MG63 (cell line): ENCODE results near the gene CDKN2B-AS1. TPM values are rescaled to one million over a fixed set of nuclear protein-coding genes. Genes with fewer than 3 reads are reported as not detected.
"Not testable (repeated sequence)": the region's sequence is repeated elsewhere in the genome, so short reads cannot be mapped to it uniquely, and the experiment has no call there.

Experiments
- DNase-seq: peaks from one replicate; pipeline ENCODE4 v3.0.0-alpha.2; 2020
- H3K27me3 ChIP-seq: fragments of 250-450 bp; sonication (Bioruptor Pico); 2 replicates; pipeline ENCODE4 v1.5.1; 2020; ENCODE audit warnings: mild to moderate bottlenecking, moderate library complexity
- H3K36me3 ChIP-seq: fragments of 250-450 bp; sonication (Bioruptor Pico); 2 replicates; pipeline ENCODE4 v1.5.1; 2020; ENCODE audit warnings: mild to moderate bottlenecking, moderate library complexity
- H3K4me3 ChIP-seq: fragments of 250-450 bp; sonication (Bioruptor Pico); 2 replicates; pipeline ENCODE4 v1.5.1; 2020; ENCODE audit warnings: mild to moderate bottlenecking, moderate library complexity
- H3K9me3 ChIP-seq: fragments of 250-450 bp; sonication (Bioruptor Pico); 2 replicates; pipeline ENCODE4 v1.5.1; 2020; ENCODE audit warnings: mild to moderate bottlenecking, moderate library complexity
- total RNA-seq: library from RNA; depleted of rRNA; stranded (reverse); fragments of >200 nt; shearing (Covaris generic); gene quantifications from 2 replicates; pipeline ENCODE4 v1.2.3, GENCODE V29; 2014; ENCODE audit warnings: low replicate concordance; rRNA removed

The CDKN2B-AS1 gene
- total RNA-seq: not detected in 2 replicates

DNA sequence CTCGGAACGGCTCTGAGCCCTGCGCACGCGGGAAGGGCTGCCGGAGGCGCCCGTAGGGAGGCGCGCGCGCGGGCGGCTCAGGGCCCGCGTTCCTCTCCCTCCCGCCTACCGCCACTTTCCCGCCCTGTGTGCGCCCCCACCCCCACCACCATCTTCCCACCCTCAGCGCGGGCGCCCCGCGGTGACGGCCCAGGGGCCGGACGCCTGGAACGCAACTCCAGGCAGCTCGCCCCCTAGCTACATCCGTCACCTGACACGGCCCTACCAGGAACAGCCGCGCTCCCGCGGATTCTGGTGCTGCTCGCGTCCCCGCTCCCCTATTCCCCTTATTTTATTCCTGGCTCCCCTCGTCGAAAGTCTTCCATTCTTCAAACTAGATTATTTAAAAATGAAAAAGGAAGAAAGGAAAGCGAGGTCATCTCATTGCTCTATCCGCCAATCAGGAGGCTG lies at the start of gene CDKN2B-AS1:
CDKN2B-AS1 (plus strand) TSS at position 236 of the 450 bp plus-strand sequence.
- H3K27me3 ChIP-seq: no peaks in the 10 kb centered on the region
- DNase-seq: no peak
- H3K36me3 ChIP-seq: no peaks in the 10 kb centered on the region
- H3K9me3 ChIP-seq: no peaks in the 10 kb centered on the region
- no peak within 1 kb of the TSS for H3K4me3 ChIP-seq

DNA sequence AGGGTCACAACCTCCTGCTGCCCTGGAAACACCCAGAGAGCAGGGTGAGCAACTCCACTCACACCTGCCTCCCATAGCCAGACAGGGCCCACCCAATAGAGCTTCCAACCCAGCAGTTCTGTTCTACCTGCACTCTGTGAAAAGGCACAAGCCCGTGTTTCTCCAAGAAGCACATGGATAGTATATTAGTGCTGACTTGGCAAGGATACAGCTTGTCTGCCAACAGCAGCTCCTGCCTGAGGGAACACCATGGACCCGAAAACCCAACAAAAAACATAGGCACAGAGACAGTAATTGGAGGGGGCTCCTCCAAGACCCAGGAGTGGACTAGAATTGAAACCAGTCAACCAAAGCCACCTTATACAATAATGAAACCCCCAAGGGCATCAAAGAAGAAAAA lies 49.0 kb upstream of the CDKN2B-AS1 start:
- H3K9me3 ChIP-seq: no peaks in the 10 kb centered on the region
- H3K4me3 ChIP-seq: no peak overlapping the region
- DNase-seq: no peak
- H3K27me3 ChIP-seq: no peaks in the 10 kb centered on the region
- H3K36me3 ChIP-seq: no peaks in the 10 kb centered on the region

DNA sequence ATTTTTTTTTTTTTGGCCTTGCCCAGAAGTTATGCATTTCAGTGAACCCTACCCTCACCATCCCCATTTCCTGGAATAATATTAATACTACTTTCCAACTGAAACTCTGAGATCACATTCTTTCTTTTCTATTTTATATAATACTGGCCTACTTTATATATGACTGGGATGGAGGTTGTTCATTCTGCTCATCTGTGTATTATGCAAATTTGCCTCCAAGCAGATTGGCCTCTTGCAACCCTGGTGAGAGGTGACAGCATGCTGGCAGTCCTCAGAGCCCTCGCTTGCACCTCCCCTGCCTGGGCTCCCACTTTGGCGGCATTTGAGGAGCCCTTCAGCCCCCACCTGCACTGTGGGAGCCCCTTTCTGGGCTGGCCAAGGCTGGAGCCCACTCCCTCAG lies 35.8 kb upstream of the CDKN2B-AS1 start:
- Histone ChIP-seq H3K36me3 (no peaks in the 10 kb centered on the region), H3K9me3 (no peaks in the 10 kb centered on the region)
- DNase-seq: no peak

DNA sequence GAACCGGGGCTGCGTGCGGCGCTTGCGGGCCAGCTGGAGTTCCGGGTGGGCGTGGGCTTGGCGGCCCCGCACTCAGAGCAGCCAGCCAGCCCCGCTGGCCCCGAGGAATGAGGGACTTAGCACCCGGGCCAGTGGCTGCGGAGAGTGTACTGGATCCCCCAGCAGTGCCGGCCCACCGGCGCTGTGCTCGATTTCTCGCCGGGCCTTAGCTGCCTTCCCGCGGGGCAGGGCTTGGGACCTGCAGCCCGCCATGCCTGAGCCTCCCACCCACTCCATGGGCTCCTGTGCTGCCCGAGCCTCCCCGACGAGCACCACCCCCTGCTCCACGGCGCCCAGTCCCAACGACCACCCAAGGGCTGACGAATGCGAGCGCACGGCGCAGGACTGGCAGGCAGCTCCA lies 35.3 kb upstream of the CDKN2B-AS1 start:
- not testable (repeated sequence) for DNase-seq, H3K9me3 ChIP-seq, H3K27me3 ChIP-seq, H3K36me3 ChIP-seq, H3K4me3 ChIP-seq

More for the DNA sequence above, 35.8 kb upstream of the CDKN2B-AS1 start:
- no peak overlapping the region for H3K4me3 ChIP-seq
- H3K27me3 ChIP-seq: no peaks in the 10 kb centered on the region

DNA sequence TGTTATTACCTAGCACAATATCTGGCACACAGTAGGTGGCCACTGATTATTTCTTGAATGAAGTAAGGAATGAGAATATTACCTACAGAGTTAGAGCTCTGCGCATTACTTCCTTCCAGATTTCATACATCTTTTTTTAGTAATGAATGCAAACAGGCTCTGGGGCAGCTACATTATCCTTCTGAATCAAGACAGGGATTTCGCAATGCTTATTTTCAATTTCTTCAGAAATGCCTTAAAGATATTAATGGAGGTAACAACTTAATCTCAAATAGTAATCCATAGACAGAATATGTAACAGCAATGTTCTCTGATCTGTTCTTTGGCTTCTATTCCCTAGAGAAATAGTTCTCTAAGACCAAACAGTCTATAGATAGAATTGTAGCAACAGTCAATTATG lies 33.0 kb upstream of the CDKN2B-AS1 start:
- Histone ChIP-seq H3K4me3 (no peak overlapping the region), H3K27me3 (no peaks in the 10 kb centered on the region), H3K9me3 (no peaks in the 10 kb centered on the region), H3K36me3 (no peaks in the 10 kb centered on the region)
- DNase-seq: no peak

DNA sequence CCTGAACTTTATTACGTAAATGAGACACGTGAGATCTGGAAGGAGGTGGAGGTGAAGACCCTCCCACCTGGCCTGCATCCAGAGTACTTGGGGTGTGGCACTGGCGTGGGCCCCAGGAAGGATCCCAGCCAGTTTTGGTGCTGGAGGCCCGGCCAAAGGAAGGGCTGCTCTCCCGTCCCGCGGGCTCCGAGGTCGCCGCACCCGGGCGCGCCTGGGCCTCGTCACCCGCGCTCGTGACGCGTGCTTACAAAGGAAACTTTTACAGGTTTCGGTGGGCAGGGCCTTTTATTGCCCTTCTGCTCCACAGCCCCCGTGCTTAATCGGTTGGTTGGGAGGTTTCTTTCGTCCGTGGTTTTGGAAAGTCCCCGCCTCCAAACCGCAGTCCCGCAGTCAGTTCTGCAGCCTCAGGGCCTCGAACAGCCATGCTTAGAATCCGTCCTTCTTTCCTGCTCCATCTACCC lies 29.6 kb upstream of the CDKN2B-AS1 start:
- Histone ChIP-seq H3K4me3 (no peak overlapping the region), H3K36me3 (no peaks in the 10 kb centered on the region), H3K27me3 (no peaks in the 10 kb centered on the region), H3K9me3 (no peaks in the 10 kb centered on the region)
- no peak for DNase-seq

DNA sequence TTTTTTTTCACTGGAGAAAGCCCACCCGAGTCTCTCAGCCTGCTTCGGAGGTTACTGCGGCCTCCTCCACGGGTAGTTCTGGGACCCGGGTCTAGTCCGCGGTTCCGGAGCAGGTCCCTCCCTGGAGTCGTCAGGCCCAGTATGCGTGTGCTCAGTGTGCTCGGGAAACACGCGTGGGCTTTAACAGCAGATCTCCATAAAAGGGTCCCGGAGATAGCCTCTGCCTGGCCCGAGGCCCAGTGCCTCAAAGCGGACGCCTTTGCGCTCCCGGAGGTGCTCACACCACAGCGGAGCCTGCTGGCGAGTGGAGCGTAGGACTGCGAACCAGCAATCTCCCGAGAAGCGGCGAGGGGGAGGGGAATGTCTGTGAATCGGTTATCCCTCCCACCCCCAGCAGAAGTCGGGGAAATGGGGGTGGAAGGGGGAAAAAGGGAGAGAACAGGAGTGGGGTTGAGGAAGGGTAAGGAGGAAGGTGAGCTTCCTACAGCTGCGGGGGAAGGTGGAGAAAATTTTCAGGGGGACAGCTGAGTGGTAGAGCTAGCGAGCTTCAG lies 29.1 kb upstream of the CDKN2B-AS1 start:
- no peak overlapping the region for H3K4me3 ChIP-seq
- H3K27me3 ChIP-seq: no peaks in the 10 kb centered on the region
- no peak for DNase-seq
- H3K36me3 ChIP-seq: no peaks in the 10 kb centered on the region
- H3K9me3 ChIP-seq: no peaks in the 10 kb centered on the region

DNA sequence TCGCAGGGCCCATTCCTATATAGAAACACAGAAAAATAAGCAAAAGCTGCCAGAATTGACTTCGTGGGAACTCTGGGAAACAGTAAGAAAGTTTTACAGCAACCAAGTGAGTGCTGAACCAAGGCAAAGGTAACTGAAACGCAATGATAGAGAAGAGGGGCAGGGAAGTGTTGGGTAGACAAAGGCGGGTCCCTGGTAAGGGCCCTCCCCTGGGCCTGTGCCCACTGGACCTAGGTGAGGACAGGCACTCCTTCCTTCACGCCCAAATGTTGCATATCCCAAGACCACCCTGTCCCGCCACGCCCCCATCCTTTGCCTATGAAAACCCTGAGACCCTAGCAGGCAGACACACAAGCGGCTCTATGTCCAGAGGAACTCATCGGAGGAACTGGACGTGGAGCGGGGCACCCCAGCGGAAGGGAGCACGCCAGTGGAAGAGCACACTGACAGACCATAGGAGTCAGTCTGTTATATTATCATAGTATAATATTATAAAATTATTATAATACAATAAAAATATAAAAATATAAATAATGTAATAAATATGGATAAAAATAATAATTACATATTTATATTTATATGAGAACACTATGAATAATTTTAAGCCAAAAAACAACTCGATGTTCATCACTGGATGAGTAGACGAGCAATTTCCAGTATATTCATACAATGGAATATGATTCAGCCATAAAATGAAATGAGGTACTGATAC lies 28.3 kb upstream of the CDKN2B-AS1 start:
- H3K36me3 ChIP-seq: no peaks in the 10 kb centered on the region
- no peak for DNase-seq
- H3K4me3 ChIP-seq: no peak overlapping the region
- H3K27me3 ChIP-seq: no peaks in the 10 kb centered on the region
- H3K9me3 ChIP-seq: no peaks in the 10 kb centered on the region

DNA sequence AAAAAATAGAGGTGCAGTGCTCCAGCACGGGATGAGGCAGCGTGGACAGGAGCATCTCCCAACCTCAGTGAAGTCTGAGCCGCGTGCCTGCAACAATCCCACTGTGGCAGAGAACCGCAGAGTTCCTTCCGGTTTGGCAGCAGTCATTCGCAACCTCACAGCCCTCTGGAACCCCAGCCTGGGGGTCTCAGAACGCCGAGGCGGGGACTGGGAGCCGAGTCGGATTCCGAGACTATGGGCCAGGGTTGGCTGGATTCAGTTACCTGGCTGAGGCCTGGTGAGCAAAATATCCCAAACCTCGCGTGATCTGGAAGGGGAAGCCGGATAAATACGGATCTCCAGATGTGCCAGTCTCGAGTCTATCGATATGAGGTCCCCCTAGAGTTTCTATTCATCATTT lies 27.4 kb upstream of the CDKN2B-AS1 start:
- Histone ChIP-seq H3K4me3 (no peak overlapping the region), H3K36me3 (no peaks in the 10 kb centered on the region), H3K9me3 (no peaks in the 10 kb centered on the region), H3K27me3 (no peaks in the 10 kb centered on the region)
- no peak for DNase-seq

DNA sequence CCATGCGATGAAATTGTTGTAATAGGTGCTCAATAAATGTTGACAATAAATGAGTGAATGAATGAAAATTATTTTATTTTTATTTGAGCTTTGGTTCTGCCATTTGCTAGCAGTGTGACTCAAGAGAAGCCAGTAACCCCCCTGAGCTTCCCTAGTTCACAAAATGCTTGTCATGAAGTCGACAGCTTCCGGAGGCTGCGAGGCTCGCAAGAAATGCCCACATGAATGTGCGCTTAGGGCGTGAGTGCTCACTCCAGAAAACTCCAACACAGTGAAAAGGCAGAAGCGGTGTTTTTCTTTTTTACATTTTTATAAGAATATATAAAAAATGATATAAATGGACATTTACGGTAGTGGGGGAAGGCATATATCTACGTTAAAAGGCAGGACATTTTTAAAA lies 26.9 kb upstream of the CDKN2B-AS1 start:
- no peaks in the 10 kb centered on the region for H3K27me3 ChIP-seq
- no peak for DNase-seq

DNA sequence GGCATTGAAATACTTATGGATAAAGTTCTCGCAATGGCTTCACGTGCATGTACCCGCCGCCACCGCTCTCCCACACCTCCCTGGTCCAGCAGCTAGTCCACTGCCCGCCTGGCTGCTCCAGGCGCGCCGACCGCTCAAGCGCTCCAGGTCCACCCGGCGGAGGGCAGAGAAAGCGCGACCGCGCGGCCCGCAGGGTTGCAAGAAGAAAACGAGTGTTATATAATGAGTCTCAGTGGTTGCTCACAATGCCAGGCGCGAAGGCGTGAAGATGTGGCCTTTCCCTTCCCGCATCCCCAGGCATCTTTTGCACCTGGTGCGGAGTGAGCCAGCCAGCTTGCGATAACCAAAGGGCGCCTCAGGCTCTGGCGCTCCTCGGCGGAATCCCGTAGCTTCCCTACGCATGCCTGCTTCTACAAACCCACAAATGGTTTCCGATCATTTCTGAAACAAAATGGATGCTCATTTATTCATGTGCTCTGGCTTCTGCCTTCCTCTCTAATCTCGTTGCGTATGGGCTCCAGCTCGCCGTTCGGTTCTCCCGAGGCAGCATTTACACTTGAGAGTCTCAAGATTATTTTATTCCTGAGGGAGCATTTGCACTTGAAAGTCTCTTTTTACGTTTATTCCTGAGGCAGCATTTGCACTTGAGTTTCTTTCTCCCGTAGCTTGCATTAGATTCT lies 26.1 kb upstream of the CDKN2B-AS1 start:
- H3K27me3 ChIP-seq: no peaks in the 10 kb centered on the region
- H3K36me3 ChIP-seq: no peaks in the 10 kb centered on the region
- DNase-seq: no peak
- no peaks in the 10 kb centered on the region for H3K9me3 ChIP-seq
- H3K4me3 ChIP-seq: no peak overlapping the region

More for the DNA sequence above, 26.9 kb upstream of the CDKN2B-AS1 start:
- H3K9me3 ChIP-seq: no peaks in the 10 kb centered on the region
- no peaks in the 10 kb centered on the region for H3K36me3 ChIP-seq
- H3K4me3 ChIP-seq: no peak overlapping the region

DNA sequence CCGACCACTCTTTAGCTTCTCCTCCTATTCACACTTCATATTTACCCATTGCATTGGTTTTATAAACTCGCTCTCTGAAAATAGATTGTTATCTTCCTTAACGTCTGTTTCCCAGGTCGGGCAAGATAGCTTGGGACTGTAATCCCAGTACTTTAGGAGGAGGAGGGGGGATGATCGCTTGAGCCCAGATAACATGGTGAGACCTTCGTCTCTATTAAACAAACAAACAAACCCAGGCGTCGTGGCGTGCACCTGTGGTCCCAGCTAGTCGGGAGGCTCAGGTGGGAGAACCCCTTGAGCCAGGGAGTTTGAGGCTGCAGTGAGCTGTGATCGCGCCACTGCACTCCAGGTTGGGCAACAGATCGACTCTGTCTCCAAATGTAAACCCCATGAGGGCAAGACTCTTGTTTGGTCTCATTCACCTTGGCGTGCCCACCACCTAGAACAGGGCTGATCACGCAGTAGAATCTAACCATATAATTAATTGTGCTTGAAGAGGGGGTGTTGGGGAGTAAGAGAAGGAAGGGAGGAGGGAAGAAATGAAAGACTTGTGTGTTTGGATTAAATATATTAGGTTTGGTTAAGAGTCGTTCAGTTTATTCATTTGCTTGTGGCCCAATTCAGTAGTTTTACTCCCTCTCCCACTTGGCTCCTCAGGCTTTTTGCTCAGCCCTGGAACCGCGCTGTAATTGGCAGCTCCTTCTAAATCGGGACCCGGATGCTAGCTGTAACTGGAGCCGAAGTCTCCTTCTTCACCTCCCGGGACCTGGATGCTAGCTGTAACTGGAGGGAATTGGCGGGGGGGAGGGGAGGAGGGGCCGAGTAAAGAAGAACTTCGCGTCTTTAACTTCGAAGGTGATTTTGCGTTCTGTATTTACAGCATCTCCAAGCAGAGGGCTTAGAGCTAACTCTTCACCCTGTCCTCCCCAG lies 25.3 kb upstream of the CDKN2B-AS1 start:
- DNase-seq: no peak
- Histone ChIP-seq H3K36me3 (no peaks in the 10 kb centered on the region), H3K9me3 (no peaks in the 10 kb centered on the region), H3K4me3 (no peak overlapping the region), H3K27me3 (no peaks in the 10 kb centered on the region)

DNA sequence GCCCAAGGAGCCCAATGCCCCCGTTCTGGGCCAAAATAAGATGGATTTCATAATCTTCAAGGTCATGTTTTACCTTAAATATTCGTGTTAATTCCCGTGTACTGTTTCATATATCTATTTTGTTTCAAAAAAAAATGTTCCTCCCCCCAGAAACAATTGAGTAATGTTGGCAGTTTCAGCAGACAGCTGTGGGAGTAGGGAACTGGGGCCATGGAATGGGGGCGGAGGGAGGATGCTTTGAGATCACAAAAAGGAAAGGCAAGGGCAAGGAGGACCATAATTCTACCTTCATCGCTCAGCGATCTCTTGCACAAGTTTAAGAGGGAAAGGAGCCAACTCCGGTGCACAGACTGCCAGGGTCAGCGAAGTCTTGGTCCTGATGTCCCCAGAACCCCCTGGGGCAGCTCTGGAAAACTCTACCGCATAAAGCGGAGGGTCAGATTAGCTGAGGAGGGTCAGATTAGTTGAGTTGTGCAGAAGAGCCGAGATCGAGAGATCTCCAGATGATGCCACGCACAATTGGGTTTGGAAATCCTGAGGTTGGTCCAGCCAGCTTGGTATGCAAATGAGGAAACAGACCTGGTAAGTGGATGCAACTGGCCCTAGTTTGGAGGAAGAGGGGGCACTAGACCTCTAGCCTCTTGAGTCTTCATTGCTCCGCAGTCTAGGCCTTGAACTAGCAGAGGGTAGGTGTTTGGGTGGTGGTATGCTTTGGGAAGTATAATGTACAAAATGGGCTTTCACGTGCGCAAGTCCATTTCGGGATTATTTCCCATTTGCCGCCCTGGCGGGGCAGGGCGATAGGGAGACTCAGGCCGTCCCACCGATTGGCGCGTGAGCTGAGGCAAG lies 24.4 kb upstream of the CDKN2B-AS1 start:
- Histone ChIP-seq H3K9me3 (no peaks in the 10 kb centered on the region), H3K4me3 (no peak overlapping the region), H3K36me3 (no peaks in the 10 kb centered on the region), H3K27me3 (no peaks in the 10 kb centered on the region)
- no peak for DNase-seq

DNA sequence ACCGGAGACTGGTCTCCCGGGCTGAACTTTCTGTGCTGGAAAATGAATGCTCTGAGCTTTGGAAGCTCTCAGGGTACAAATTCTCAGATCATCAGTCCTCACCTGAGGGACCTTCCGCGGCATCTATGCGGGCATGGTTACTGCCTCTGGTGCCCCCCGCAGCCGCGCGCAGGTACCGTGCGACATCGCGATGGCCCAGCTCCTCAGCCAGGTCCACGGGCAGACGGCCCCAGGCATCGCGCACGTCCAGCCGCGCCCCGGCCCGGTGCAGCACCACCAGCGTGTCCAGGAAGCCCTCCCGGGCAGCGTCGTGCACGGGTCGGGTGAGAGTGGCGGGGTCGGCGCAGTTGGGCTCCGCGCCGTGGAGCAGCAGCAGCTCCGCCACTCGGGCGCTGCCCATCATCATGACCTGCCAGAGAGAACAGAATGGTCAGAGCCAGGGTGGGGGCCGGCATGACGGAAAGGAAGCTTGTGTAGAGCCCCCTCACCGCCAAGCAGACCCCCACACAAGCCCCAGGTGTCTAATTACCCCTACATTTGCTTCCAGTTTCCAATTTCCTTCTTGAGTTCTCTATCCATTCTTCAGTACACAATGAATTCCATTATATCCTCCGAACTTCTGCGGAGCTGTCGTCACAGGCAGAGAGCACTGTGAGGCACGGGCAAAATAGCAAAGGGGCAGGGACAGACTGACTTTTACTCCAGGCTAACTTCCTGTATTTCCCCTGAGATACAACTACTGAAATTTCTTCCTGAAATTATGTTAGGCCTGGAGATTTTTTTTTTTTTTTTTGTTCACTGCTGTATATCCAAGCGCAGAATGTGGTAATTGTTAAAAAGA lies 23.6 kb upstream of the CDKN2B-AS1 start:
- no peak overlapping the region for H3K4me3 ChIP-seq
- DNase-seq: no peak
- H3K9me3 ChIP-seq: no peaks in the 10 kb centered on the region
- H3K36me3 ChIP-seq: no peaks in the 10 kb centered on the region
- no peaks in the 10 kb centered on the region for H3K27me3 ChIP-seq

DNA sequence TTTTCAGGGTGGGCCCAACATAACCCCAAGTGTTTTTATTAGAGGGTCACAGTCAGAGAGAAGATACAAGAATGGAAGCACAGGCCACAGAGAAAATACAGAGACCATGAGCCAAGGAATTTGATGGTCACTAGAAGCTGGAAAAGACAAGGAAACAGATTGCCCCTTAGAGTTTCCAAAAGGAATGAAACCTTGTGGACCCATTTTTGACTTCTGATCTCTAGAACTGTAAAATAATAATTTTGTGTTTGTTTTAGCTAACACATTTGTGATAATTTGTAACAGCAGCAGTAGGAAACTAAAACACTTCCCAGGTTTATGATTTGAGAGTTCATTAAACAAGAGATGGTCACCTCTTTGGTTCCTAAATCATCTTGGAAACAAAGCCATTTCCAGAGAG lies 22.2 kb upstream of the CDKN2B-AS1 start:
- no peaks in the 10 kb centered on the region for H3K9me3 ChIP-seq
- no peaks in the 10 kb centered on the region for H3K27me3 ChIP-seq
- no peak for DNase-seq
- no peak overlapping the region for H3K4me3 ChIP-seq
- H3K36me3 ChIP-seq: no peaks in the 10 kb centered on the region
